Measurements from ENCODE around the gene SLC9A7. TPM values are rescaled to one million over a fixed set of nuclear protein-coding genes. Genes with fewer than 3 reads are reported as not detected.

The SLC9A7 gene
- total RNA-seq, 1 experiment from 2014 or later: 13.1 TPM

- Histone ChIP-seq H3K27me3 (replicated peaks; ENCODE audit: insufficient read depth, low read depth, low read length, poor library complexity) (no peaks in the 10 kb centered on the region), H3K4me1 (ENCODE audit: insufficient read depth, low read length, poor library complexity, severe bottlenecking) (no peaks in the 10 kb centered on the region), H3K4me3 (ENCODE audit: low read depth, low read length, poor library complexity, severe bottlenecking) (no peak overlapping the region), H3K36me3 (ENCODE audit: insufficient read depth, low read length, poor library complexity, severe bottlenecking) (no peaks in the 10 kb centered on the region), H3K9me3 (ENCODE audit: low read depth, low read length, poor library complexity, severe bottlenecking) (peaks cover 17% of the 10 kb centered on the region), H3K27ac (ENCODE audit: low read depth, low read length, poor library complexity, severe bottlenecking) (no peak overlapping the region)
- POLR2A ChIA-PET (ENCODE audit: low non-redundant PET): no interaction called here
- BruUV-seq (replicated peaks): no TSS peak
- no peak for DNase-seq (ENCODE audit: low spot score)
- CTCF ChIA-PET: no interaction called here
- no peak for TF ChIP-seq EZH2 (IDR thresholded peaks at IDR 0.05; ENCODE audit: borderline replicate concordance, low read depth, low read length, poor library complexity, severe bottlenecking)
- TF ChIP-seq, protein P1, sequence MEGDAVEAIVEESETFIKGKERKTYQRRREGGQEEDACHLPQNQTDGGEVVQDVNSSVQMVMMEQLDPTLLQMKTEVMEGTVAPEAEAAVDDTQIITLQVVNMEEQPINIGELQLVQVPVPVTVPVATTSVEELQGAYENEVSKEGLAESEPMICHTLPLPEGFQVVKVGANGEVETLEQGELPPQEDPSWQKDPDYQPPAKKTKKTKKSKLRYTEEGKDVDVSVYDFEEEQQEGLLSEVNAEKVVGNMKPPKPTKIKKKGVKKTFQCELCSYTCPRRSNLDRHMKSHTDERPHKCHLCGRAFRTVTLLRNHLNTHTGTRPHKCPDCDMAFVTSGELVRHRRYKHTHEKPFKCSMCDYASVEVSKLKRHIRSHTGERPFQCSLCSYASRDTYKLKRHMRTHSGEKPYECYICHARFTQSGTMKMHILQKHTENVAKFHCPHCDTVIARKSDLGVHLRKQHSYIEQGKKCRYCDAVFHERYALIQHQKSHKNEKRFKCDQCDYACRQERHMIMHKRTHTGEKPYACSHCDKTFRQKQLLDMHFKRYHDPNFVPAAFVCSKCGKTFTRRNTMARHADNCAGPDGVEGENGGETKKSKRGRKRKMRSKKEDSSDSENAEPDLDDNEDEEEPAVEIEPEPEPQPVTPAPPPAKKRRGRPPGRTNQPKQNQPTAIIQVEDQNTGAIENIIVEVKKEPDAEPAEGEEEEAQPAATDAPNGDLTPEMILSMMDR (conservative IDR thresholded peaks at IDR 0.05; ENCODE audit: low read depth, low read length): no peak
- intact Hi-C loops (cut with micrococcal nuclease; ENCODE audit: unreplicated experiment): no loop called here
Measured at GRCh38 chrX:46737462-46737861, 21.5 kb downstream of the SLC9A7 start.

DNA sequence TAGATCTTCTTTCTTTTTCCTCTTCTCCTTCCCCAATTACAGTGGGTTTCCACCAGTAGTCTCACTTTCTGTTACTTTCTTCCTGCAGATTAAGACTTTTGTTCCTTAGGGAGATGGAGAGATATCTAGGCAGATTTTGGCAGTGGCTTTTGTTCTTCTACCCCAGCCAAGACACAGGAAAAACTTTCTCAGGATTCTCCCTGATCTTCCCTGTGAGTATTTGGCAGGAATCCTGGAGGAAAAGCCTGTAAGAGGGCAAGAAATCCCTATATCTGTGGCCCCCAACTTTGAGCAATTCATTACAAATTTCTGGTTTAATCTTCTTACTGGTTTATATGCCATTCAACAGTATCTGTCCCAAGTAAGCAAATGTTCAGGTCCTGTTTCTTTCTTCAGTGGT is 21.9 kb downstream of the SLC9A7 start:
- POLR2A ChIA-PET (ENCODE audit: low non-redundant PET): no interaction called here
- Histone ChIP-seq H3K4me3 (ENCODE audit: low read depth, low read length, poor library complexity, severe bottlenecking) (no peak overlapping the region), H3K27ac (ENCODE audit: low read depth, low read length, poor library complexity, severe bottlenecking) (no peak overlapping the region), H3K9me3 (ENCODE audit: low read depth, low read length, poor library complexity, severe bottlenecking) (peaks cover 17% of the 10 kb centered on the region), H3K4me1 (ENCODE audit: insufficient read depth, low read length, poor library complexity, severe bottlenecking) (no peaks in the 10 kb centered on the region), H3K36me3 (ENCODE audit: insufficient read depth, low read length, poor library complexity, severe bottlenecking) (no peaks in the 10 kb centered on the region), H3K27me3 (replicated peaks; ENCODE audit: insufficient read depth, low read depth, low read length, poor library complexity) (no peaks in the 10 kb centered on the region)
- TF ChIP-seq EZH2 (IDR thresholded peaks at IDR 0.05; ENCODE audit: borderline replicate concordance, low read depth, low read length, poor library complexity, severe bottlenecking): no peak
- CTCF ChIA-PET: no interaction called here
- BruUV-seq (replicated peaks): no TSS peak
- DNase-seq (ENCODE audit: low spot score): no peak
- intact Hi-C loops (cut with micrococcal nuclease; ENCODE audit: unreplicated experiment): no loop called here

DNA sequence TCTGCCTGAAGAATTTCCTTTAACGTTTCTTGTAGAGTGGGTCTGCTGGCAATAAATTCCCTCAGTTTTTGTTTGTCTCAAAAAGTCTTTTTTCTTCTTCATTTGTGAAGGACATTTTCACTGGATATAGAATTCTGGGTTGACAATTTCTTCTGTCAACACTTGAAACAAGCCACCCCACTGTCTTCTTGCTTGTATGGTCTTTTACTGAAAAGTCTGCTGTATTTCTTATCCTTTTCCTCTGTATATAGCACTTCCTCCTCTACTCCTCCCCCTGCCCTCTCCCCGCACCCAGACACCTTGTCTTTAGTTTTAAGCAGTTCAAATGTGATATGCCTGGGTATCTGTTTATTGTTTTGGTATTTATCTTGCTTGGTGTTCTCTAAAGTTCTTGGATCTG is 23.3 kb downstream of the SLC9A7 start:
- POLR2A ChIA-PET (ENCODE audit: low non-redundant PET): no interaction called here
- intact Hi-C loops (cut with micrococcal nuclease; ENCODE audit: unreplicated experiment): no loop called here
- Histone ChIP-seq H3K9me3 (ENCODE audit: low read depth, low read length, poor library complexity, severe bottlenecking) (peaks cover 12% of the 10 kb centered on the region), H3K27me3 (replicated peaks; ENCODE audit: insufficient read depth, low read depth, low read length, poor library complexity) (no peaks in the 10 kb centered on the region), H3K4me1 (ENCODE audit: insufficient read depth, low read length, poor library complexity, severe bottlenecking) (no peaks in the 10 kb centered on the region), H3K4me3 (ENCODE audit: low read depth, low read length, poor library complexity, severe bottlenecking) (no peak overlapping the region), H3K36me3 (ENCODE audit: insufficient read depth, low read length, poor library complexity, severe bottlenecking) (no peaks in the 10 kb centered on the region), H3K27ac (ENCODE audit: low read depth, low read length, poor library complexity, severe bottlenecking) (no peak overlapping the region)
- DNase-seq (ENCODE audit: low spot score): no peak
- CTCF ChIA-PET: no interaction called here
- no TSS peak for BruUV-seq (replicated peaks)
- TF ChIP-seq, protein P1 (conservative IDR thresholded peaks at IDR 0.05; ENCODE audit: low read depth, low read length): no peak
- no peak for TF ChIP-seq EZH2 (IDR thresholded peaks at IDR 0.05; ENCODE audit: borderline replicate concordance, low read depth, low read length, poor library complexity, severe bottlenecking)

DNA sequence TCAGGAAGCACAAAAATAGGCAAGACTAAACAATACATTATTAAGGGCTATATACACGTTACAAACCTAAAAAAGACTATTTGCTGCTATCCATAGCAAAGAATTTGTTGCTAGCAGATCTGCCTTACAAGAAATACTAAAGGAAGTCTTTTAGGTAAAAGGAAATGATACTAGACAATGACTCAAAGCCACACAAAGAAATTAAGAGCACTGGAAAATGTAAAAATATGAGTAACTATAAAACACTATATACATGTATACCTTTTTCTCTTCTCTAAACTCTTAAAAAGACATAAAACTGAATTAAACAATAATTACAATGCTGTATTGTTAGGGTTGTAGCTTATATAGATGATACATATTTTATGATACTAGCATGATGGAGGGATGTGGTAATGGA is 25.7 kb downstream of the SLC9A7 start:
- Histone ChIP-seq H3K27me3 (replicated peaks; ENCODE audit: insufficient read depth, low read depth, low read length, poor library complexity) (no peaks in the 10 kb centered on the region), H3K36me3 (ENCODE audit: insufficient read depth, low read length, poor library complexity, severe bottlenecking) (no peaks in the 10 kb centered on the region), H3K4me1 (ENCODE audit: insufficient read depth, low read length, poor library complexity, severe bottlenecking) (no peaks in the 10 kb centered on the region), H3K9me3 (ENCODE audit: low read depth, low read length, poor library complexity, severe bottlenecking) (peaks cover 10% of the 10 kb centered on the region), H3K27ac (ENCODE audit: low read depth, low read length, poor library complexity, severe bottlenecking) (no peak overlapping the region), H3K4me3 (ENCODE audit: low read depth, low read length, poor library complexity, severe bottlenecking) (no peak overlapping the region)
- TF ChIP-seq, protein P1 (conservative IDR thresholded peaks at IDR 0.05; ENCODE audit: low read depth, low read length): no peak
- intact Hi-C loops (cut with micrococcal nuclease; ENCODE audit: unreplicated experiment): no loop called here
- no peak for DNase-seq (ENCODE audit: low spot score)
- no TSS peak for BruUV-seq (replicated peaks)
- ChIA-PET CTCF (no interaction called here), POLR2A (ENCODE audit: low non-redundant PET) (no interaction called here)

Measured in A673 (cell line).